ELR (cell line): Measurements from ENCODE around the gene UNC45A.
"Not testable (repeated sequence)": the region's sequence is repeated elsewhere in the genome, so short reads cannot be mapped to it uniquely, and the experiment has no call there.

ENCODE experiments used
- DNase-seq: peaks from one replicate; pipeline ENCODE4 v3.0.0-alpha.2; 2015; ENCODE audit warnings: low read depth

Gene UNC45A

GRCh38 chr15:90903733-90904536, 31.1 kb upstream of the UNC45A start:
- DNase-seq, result peak; percentile 13

GRCh38 chr15:90904746-90905145, 30.3 kb upstream of the UNC45A start:
- DNase-seq, result no peak

GRCh38 chr15:90905306-90906180, 29.5 kb upstream of the UNC45A start:
- DNase-seq, result no peak

GRCh38 chr15:90906181-90906849, 28.8 kb upstream of the UNC45A start:
- DNase-seq, result no peak

GRCh38 chr15:90907051-90907660, 27.9 kb upstream of the UNC45A start:
- DNase-seq, result no peak

- no peak for DNase-seq
Measured at GRCh38 chr15:90907838-90908507, 27.1 kb upstream of the UNC45A start.

GRCh38 chr15:90909449-90909848, 25.6 kb upstream of the UNC45A start:
- DNase-seq, result not testable (repeated sequence)

GRCh38 chr15:90909976-90910375, 25.1 kb upstream of the UNC45A start:
- no peak for DNase-seq

GRCh38 chr15:90910441-90911301, 24.4 kb upstream of the UNC45A start:
- no peak for DNase-seq

GRCh38 chr15:90911302-90911623, 23.8 kb upstream of the UNC45A start:
- no peak for DNase-seq

- no peak for DNase-seq
Measured at GRCh38 chr15:90911906-90912769, 22.9 kb upstream of the UNC45A start.

- no peak for DNase-seq
Measured at GRCh38 chr15:90912770-90913075, 22.4 kb upstream of the UNC45A start.

GRCh38 chr15:90913398-90913944, 21.6 kb upstream of the UNC45A start:
- DNase-seq, result no peak

GRCh38 chr15:90914305-90915080, 20.6 kb upstream of the UNC45A start:
- no peak for DNase-seq

GRCh38 chr15:90915216-90915807, 19.8 kb upstream of the UNC45A start:
- no peak for DNase-seq

- DNase-seq, result no peak
Measured at GRCh38 chr15:90915808-90916440, 19.2 kb upstream of the UNC45A start.

GRCh38 chr15:90916461-90916860, 18.6 kb upstream of the UNC45A start:
- no peak for DNase-seq

- no peak for DNase-seq
Measured at GRCh38 chr15:90917569-90917968, 17.5 kb upstream of the UNC45A start.
